K562 treated with DMSO at 1 percent for 4 hours (cell line): ENCODE measurements around the gene DAZL. TPM values are rescaled to one million over a fixed set of nuclear protein-coding genes. Genes with fewer than 3 reads are reported as not detected.

Experiments
- total RNA-seq: library from RNA; unstranded; fragments of 300-600 nt; gene quantifications from 2 replicates; pipeline ENCODE4 v1.2.3, GENCODE V29; 2022; ENCODE audit not compliant: insufficient read depth

Gene DAZL
- not detected in 2 replicates for total RNA-seq

GRCh38 chr3:16604887-16605602, at the start of gene DAZL:
TSS of gene DAZL (minus strand) at chr3:16605423. CDS start at chr3:16605205, 218 bp downstream.

Other genes with a start within 250 kb of the DAZL start
- not detected in 2 replicates for gene RFTN1, start 91.7 kb downstream of the DAZL start, total RNA-seq